DLD1 (cell line): ENCODE data around the gene OR5T2.
"Not testable (repeated sequence)": the region's sequence is repeated elsewhere in the genome, so short reads cannot be mapped to it uniquely, and the experiment has no call there.

Source experiments
- in situ Hi-C: cut with HindIII; loops from 2 replicates; pipeline ENCODE4 v1.10.0; 2017; ENCODE audit warnings: low sequenced_read_pairs

The OR5T2 gene

GRCh38 chr11:56234155-56234554, at the start of gene OR5T2:
TSS of gene OR5T2 (minus strand) at chr11:56234255. CDS start at chr11:56233062, 1,193 bp downstream.
- in situ Hi-C loops: no loop called here

- in situ Hi-C loops: no loop called here
Observed at GRCh38 chr11:56273854-56274253, 39.8 kb upstream of the OR5T2 start, which contains the start of gene OR5T1. TSS of gene OR5T1 (plus strand) at chr11:56274154. CDS start at chr11:56275639, 1,485 bp downstream.

- in situ Hi-C loops: no loop called here
Observed at GRCh38 chr11:56271092-56271491, 37.0 kb upstream of the OR5T2 start.

- in situ Hi-C loops: no loop called here
Observed at GRCh38 chr11:56251954-56252353, 17.9 kb upstream of the OR5T2 start, which contains the start of gene OR5T3. TSS of gene OR5T3 (plus strand) at chr11:56252254. CDS start at chr11:56252254, 0 bp downstream.

GRCh38 chr11:56219735-56220134, 14.3 kb downstream of the OR5T2 start:
- in situ Hi-C loops: not testable (repeated sequence)

- in situ Hi-C loops: no loop called here
Observed at GRCh38 chr11:56214537-56214936, 19.5 kb downstream of the OR5T2 start.

- in situ Hi-C loops: no loop called here
Observed at GRCh38 chr11:56207790-56208189, 26.3 kb downstream of the OR5T2 start.

GRCh38 chr11:56197367-56197766, 36.7 kb downstream of the OR5T2 start:
- in situ Hi-C loops: no loop called here

GRCh38 chr11:56196705-56197104, 37.4 kb downstream of the OR5T2 start:
- in situ Hi-C loops: no loop called here

- in situ Hi-C loops: no loop called here
Observed at GRCh38 chr11:56188602-56189001, 45.5 kb downstream of the OR5T2 start.

GRCh38 chr11:56183459-56183858, 50.6 kb downstream of the OR5T2 start:
- in situ Hi-C loops: no loop called here
